Skeletal muscle tissue (tissue), 4 donors: ENCODE measurements around the gene IL17RD. TPM values are rescaled to one million over a fixed set of nuclear protein-coding genes. Genes with fewer than 3 reads are reported as not detected.

Source experiments
- H3K27ac ChIP-seq: one replicate; pipeline ENCODE4 v1.7.0; 2013; ENCODE audit warnings: mild to moderate bottlenecking, low read depth, low read length, inconsistent platforms
- H3K27me3 ChIP-seq, 3 donors: one replicate each; pipeline ENCODE4 v1.7.0; 2013; ENCODE audit warnings: low read length in 3 of 3; ENCODE audit not compliant: control insufficient read depth in 3 of 3, insufficient read depth in 3 of 3
- H3K36me3 ChIP-seq, 3 donors: one replicate each; pipeline ENCODE4 v1.7.0; 2013; ENCODE audit warnings: low read length in 3 of 3; ENCODE audit not compliant: control insufficient read depth in 3 of 3, insufficient read depth in 3 of 3
- H3K4me1 ChIP-seq, 3 donors: one replicate each; pipeline ENCODE4 v1.7.0; 2013; ENCODE audit warnings: low read length in 3 of 3, mild to moderate bottlenecking in 3 of 3; ENCODE audit not compliant: control insufficient read depth in 3 of 3, insufficient read depth in 3 of 3
- H3K4me3 ChIP-seq, 3 donors: one replicate each; pipeline ENCODE4 v1.7.0; 2013; ENCODE audit warnings: low read length in 3 of 3
- H3K9ac ChIP-seq, 3 donors: one replicate each; pipeline ENCODE4 v1.7.0; 2013; ENCODE audit warnings: low read length in 3 of 3, mild to moderate bottlenecking in 3 of 3, moderate library complexity in 2 of 3, low read depth in 1 of 3
- H3K9me3 ChIP-seq, 3 donors: one replicate each; pipeline ENCODE4 v1.7.0; 2013; ENCODE audit warnings: low read length in 3 of 3; ENCODE audit not compliant: control insufficient read depth in 3 of 3
- total RNA-seq: library from RNA; depleted of rRNA; stranded (reverse); fragments of >200 nt; gene quantifications from one replicate; pipeline ENCODE4 v1.2.3, GENCODE V29; 2014
- donor health status: Osteomylitis.

The IL17RD gene
- total RNA-seq, 1 donor from 2014 or later, result 18.8 TPM

GRCh38 chr3:57098418-57099310 lies 66.5 kb downstream of the IL17RD start:
- Histone ChIP-seq H3K27me3 (no peaks in the 10 kb centered on the region), H3K4me1 (peaks cover 0 to 5% (median 2%) of the 10 kb centered on the region in 3 donors), H3K36me3 (peaks cover 0 to 6% (median 0%) of the 10 kb centered on the region in 3 donors), H3K9ac (no peak overlapping the region), H3K9me3 (no peaks in the 10 kb centered on the region), H3K4me3 (no peak overlapping the region), H3K27ac (no peak overlapping the region)

DNA sequence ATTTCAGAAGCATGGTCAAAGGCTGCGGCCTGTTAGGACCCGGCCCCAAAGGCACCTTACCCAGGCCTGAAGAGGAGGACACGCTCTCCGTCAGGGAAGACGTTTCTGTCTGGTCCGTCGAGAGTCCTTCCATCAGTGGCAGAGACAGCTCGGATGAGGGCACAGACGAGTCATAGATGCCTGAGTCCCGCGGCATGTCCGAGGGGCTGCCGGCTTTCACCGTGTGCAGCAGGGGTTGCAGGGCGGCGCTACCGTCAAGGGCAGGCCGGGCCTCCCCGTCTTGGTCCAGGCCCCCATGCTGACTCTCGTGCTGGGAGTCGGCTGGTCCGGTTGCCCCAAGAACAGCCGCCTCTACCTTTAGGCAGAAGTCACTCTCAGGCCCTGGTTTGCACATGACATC lies 67.6 kb downstream of the IL17RD start:
- no peak overlapping the region for H3K9ac ChIP-seq
- no peak overlapping the region for H3K27ac ChIP-seq
- H3K36me3 ChIP-seq, result peaks cover 0 to 6% (median 0%) of the 10 kb centered on the region in 3 donors
- H3K4me1 ChIP-seq, result peaks cover 0 to 5% (median 2%) of the 10 kb centered on the region in 3 donors
- no peak overlapping the region for H3K4me3 ChIP-seq
- H3K27me3 ChIP-seq, result no peaks in the 10 kb centered on the region
- no peaks in the 10 kb centered on the region for H3K9me3 ChIP-seq

- no peaks in the 10 kb centered on the region for H3K27me3 ChIP-seq
- peaks cover 0 to 6% (median 0%) of the 10 kb centered on the region in 3 donors for H3K36me3 ChIP-seq
- H3K4me3 ChIP-seq, result no peak overlapping the region
- no peaks in the 10 kb centered on the region for H3K9me3 ChIP-seq
- H3K9ac ChIP-seq, result no peak overlapping the region
- H3K27ac ChIP-seq, result no peak overlapping the region
- H3K4me1 ChIP-seq, result peaks cover 0 to 5% (median 2%) of the 10 kb centered on the region in 3 donors
These were observed 69.8 kb downstream of the IL17RD start for GRCh38 chr3:57095363-57095762.

DNA sequence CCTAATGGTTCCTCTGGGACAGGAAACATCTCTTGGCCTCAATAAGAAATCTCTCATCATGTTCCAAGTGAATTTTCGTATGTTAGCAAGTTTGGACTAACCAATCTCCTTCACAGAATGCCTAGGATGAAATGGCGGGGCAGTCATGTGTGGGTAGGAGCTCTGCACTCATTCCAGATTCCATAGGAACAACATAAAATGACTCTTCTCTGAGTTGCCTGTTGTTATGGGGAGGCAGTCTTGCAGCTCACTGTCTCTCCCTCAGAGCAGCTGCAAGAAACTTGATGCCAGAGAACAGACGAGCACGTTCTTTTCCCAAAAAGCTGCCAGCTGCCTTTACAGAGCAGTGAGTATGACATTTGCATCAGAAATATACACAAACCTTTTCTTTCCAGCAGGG lies 70.6 kb downstream of the IL17RD start:
- H3K4me3 ChIP-seq, result no peak overlapping the region
- no peak overlapping the region for H3K9ac ChIP-seq
- H3K4me1 ChIP-seq, result peaks cover 0 to 5% (median 2%) of the 10 kb centered on the region in 3 donors
- H3K9me3 ChIP-seq, result no peaks in the 10 kb centered on the region
- no peaks in the 10 kb centered on the region for H3K27me3 ChIP-seq
- H3K36me3 ChIP-seq, result peaks cover 0 to 6% (median 0%) of the 10 kb centered on the region in 3 donors
- H3K27ac ChIP-seq, result no peak overlapping the region

- Histone ChIP-seq H3K9me3 (no peaks in the 10 kb centered on the region), H3K27me3 (no peaks in the 10 kb centered on the region), H3K4me1 (peaks cover 0 to 5% (median 2%) of the 10 kb centered on the region in 3 donors), H3K9ac (no peak overlapping the region), H3K27ac (no peak overlapping the region), H3K36me3 (peaks cover 0 to 6% (median 0%) of the 10 kb centered on the region in 3 donors), H3K4me3 (no peak overlapping the region)
These were observed 71.1 kb downstream of the IL17RD start for GRCh38 chr3:57093971-57094535.

- no peaks in the 10 kb centered on the region for H3K9me3 ChIP-seq
- peaks cover 0 to 5% (median 2%) of the 10 kb centered on the region in 3 donors for H3K4me1 ChIP-seq
- H3K27me3 ChIP-seq, result no peaks in the 10 kb centered on the region
- H3K36me3 ChIP-seq, result peaks cover 0 to 6% (median 0%) of the 10 kb centered on the region in 3 donors
- no peak overlapping the region for H3K27ac ChIP-seq
- H3K9ac ChIP-seq, result no peak overlapping the region
- H3K4me3 ChIP-seq, result no peak overlapping the region
These were observed 71.7 kb downstream of the IL17RD start for GRCh38 chr3:57093489-57093888.

GRCh38 chr3:57091521-57092273 lies 73.5 kb downstream of the IL17RD start:
- Histone ChIP-seq H3K27me3 (no peaks in the 10 kb centered on the region), H3K4me3 (no peak overlapping the region), H3K9ac (no peak overlapping the region), H3K36me3 (no peaks in the 10 kb centered on the region), H3K4me1 (peaks cover 0 to 5% (median 2%) of the 10 kb centered on the region in 3 donors), H3K27ac (no peak overlapping the region), H3K9me3 (no peaks in the 10 kb centered on the region)

DNA sequence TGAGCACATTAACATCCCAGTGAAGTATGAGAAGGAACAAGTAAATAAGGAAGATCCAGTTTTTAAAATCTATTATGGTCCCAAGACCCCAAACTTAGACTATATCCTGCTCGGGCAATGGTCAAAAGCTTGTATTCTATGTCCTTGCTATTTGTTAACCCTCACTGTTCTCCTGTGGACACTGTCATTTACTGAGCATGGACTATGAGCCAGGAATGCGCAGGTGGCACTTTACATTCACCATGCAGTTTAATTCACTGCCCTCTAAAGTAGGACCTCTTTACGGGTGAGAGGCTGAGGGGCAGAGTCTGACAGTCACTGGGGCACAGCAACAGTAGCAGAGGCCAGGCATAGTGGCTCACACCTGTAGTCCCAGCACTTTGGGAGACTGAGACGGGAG lies 76.1 kb downstream of the IL17RD start:
- H3K4me1 ChIP-seq, result no peaks in the 10 kb centered on the region
- H3K27me3 ChIP-seq, result no peaks in the 10 kb centered on the region
- no peak overlapping the region for H3K9ac ChIP-seq
- H3K4me3 ChIP-seq, result no peak overlapping the region
- no peaks in the 10 kb centered on the region for H3K9me3 ChIP-seq
- no peaks in the 10 kb centered on the region for H3K36me3 ChIP-seq
- no peak overlapping the region for H3K27ac ChIP-seq

DNA sequence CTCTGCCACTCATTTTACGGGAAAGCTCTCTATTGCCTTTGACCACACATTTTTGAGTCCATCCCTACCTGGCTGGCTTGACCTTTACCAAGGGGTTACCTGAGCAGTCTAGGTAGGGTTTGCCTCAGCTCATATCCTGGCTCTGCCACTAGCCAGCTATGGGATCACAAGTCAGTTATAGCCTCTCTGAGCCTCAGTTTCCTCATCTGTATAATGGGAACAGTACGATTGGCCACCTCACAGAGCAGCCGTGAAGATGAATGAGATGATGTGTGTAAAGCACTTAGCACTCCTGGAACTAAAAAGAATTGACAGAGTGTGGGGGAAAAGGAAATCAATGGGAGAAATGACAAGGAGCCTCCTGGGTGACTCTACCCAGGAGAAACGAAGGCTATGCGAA lies 76.7 kb downstream of the IL17RD start:
- Histone ChIP-seq H3K36me3 (no peaks in the 10 kb centered on the region), H3K27ac (no peak overlapping the region), H3K4me1 (no peaks in the 10 kb centered on the region), H3K4me3 (no peak overlapping the region), H3K9ac (no peak overlapping the region), H3K9me3 (no peaks in the 10 kb centered on the region), H3K27me3 (no peaks in the 10 kb centered on the region)
